ENCODE results near the gene ATP8B4.

The ATP8B4 gene

DNA sequence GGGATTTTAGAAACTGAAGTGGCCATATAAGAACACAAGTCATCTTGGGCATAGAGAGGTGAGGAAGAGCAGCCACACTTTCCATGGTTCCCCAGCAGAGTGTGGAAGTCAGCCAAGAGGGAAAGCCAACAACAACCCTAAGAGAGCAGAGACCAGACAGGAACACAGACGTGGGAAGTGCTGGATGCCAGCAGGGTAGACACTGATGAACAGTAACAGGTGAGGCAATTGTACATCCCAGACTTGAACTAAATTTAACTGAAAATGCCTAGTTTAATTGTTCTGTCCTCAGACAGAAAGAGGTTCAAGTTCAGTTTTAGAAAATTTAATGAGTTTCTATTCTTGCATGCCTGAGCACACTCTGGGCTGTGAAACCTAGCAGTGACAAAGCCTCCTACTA lies 212.1 kb downstream of the ATP8B4 start:
- DNase-seq (ENCODE audit: low read depth) = no peak
- no peak overlapping the region for H3K4me3 ChIP-seq (ENCODE audit: control insufficient read depth, low read depth, low read length)
- TF ChIP-seq, protein P1, sequence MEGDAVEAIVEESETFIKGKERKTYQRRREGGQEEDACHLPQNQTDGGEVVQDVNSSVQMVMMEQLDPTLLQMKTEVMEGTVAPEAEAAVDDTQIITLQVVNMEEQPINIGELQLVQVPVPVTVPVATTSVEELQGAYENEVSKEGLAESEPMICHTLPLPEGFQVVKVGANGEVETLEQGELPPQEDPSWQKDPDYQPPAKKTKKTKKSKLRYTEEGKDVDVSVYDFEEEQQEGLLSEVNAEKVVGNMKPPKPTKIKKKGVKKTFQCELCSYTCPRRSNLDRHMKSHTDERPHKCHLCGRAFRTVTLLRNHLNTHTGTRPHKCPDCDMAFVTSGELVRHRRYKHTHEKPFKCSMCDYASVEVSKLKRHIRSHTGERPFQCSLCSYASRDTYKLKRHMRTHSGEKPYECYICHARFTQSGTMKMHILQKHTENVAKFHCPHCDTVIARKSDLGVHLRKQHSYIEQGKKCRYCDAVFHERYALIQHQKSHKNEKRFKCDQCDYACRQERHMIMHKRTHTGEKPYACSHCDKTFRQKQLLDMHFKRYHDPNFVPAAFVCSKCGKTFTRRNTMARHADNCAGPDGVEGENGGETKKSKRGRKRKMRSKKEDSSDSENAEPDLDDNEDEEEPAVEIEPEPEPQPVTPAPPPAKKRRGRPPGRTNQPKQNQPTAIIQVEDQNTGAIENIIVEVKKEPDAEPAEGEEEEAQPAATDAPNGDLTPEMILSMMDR (conservative IDR thresholded peaks at IDR 0.05; ENCODE audit: control insufficient read depth, insufficient read depth, low read depth, low read length) = no peak

DNA sequence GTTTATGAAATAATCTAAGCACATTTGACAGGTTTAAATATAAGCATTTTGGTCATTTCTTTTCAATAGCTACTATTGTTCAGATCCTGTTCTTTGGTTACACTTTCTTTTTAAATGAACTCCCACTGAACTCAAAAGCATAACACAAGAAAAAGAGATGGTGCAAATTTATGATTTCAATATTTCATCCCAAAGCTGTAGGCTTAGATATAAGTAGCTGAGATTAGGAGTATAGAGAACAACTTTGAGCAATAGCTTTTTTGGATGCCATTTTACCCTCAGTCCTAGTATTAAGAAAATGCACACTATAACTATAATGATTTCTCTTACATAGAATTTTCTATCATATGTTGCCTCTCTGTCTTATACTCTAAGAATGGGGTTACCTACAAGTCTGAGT lies 213.8 kb downstream of the ATP8B4 start:
- TF ChIP-seq, protein P1 (conservative IDR thresholded peaks at IDR 0.05; ENCODE audit: control insufficient read depth, insufficient read depth, low read depth, low read length) = no peak
- no peak for DNase-seq (ENCODE audit: low read depth)
- H3K4me3 ChIP-seq (ENCODE audit: control insufficient read depth, low read depth, low read length) = no peak overlapping the region

DNA sequence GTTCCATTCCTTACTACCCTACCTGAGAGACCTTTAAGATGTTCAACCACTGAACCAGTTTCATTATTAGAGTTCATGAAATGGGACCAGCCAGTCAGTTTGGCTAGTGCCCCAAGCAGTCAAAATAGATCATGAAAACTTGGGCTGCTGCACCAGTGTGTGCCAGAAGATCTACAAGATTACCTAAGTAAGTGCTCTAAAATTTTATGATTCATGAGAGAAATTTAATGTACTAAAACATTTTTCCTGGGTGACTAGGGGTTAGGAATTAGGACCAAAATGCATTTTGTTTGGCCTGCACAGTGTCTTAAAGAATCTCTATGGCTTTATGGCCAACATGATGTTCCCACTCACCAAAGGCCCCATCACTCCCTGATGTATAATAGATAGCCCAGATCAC lies 214.7 kb downstream of the ATP8B4 start:
- TF ChIP-seq, protein P1 (conservative IDR thresholded peaks at IDR 0.05; ENCODE audit: control insufficient read depth, insufficient read depth, low read depth, low read length) = no peak
- no peak for DNase-seq (ENCODE audit: low read depth)
- H3K4me3 ChIP-seq (ENCODE audit: control insufficient read depth, low read depth, low read length) = no peak overlapping the region

DNA sequence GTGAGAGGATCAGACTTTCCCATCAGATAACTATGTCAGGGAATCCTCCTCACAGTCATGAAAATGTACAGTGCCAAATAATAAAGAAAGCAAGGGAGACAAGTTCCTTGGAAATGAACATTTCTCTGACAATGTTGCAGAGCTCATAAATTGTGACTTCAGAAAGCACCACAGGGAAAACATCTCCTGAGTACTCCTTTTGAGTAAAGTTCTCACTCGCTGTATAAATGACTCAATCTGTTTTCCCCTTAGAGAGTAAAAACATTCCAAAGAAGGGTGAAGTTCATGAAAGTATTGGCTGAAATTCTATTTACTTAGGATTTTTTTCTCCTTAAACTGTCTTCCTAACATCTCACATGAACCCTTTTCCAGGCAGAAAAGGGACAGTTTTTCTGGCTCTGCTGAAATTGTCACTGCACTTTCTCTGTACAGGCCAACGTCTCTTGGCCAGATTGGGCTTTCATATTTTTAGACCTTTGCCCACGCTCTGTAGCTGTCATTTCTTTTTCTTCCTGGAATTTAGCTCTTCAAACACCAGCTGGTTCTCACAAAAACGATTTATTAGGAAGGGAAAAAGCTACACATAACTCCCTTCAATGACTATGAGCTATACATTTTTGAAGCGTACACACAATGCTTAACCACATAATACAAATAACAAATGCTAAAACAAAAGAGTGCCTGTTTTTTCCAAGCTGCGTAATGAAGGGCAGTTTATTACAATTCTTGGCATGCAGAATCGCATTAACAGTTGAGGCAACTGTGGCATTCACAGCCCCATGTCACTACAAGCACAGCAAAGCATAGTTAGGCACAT lies 216.1 kb downstream of the ATP8B4 start:
- TF ChIP-seq, protein P1 (conservative IDR thresholded peaks at IDR 0.05; ENCODE audit: control insufficient read depth, insufficient read depth, low read depth, low read length) = no peak
- DNase-seq (ENCODE audit: low read depth) = peak; percentile 95
- H3K4me3 ChIP-seq (ENCODE audit: control insufficient read depth, low read depth, low read length) = no peak overlapping the region

DNA sequence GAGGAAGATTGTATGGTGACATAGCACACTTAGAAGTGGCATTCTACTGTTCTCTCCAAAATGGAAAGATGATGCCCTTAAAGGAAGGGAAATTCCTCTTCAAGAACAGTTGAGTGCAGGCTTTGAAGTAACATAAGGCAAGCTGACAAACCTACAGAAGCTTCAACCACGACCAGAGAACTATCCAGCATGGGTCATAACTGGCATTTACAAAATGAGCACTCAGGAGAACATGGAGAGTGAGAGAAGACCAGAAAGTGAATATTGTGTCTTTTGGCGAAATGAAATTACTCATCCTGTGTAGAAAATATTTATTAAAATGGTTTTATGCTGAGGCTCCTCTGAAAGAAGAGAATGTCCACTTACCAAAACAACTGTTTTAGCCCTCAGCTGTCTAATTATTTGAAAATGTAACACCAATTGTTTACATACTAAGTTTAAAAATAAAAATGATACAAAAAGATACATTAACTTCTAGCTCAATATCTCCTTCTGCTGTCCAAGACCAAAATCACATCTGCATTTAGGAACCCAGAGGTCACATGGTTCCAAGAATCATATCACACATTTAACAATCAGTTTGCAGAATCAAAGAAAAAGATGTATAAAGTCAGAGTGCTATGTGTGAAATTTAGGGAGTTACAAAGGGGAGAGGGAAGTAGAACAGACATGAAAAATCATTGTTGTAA lies 216.9 kb downstream of the ATP8B4 start:
- TF ChIP-seq, protein P1 (conservative IDR thresholded peaks at IDR 0.05; ENCODE audit: control insufficient read depth, insufficient read depth, low read depth, low read length) = peak; percentile 65
- no peak overlapping the region for H3K4me3 ChIP-seq (ENCODE audit: control insufficient read depth, low read depth, low read length)
- DNase-seq (ENCODE audit: low read depth) = peak; percentile 83

DNA sequence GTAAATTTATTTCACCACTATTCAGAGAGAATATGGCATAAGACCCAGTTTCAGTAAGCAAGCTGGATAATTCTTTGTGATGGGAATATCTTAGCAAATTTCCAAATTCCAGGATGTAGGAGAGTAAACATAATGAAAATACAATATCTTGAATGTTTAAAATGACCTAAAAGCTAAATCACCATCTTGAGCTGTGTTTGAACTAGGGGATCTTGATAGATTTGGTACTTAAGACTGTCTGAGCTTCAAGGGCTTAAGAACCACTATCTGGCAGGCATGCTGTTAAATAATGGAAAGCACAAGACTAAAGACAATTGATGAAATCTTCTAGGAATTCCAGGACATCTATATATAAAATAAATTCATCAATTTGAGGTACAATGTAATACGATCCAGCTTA lies 217.7 kb downstream of the ATP8B4 start:
- no peak overlapping the region for H3K4me3 ChIP-seq (ENCODE audit: control insufficient read depth, low read depth, low read length)
- DNase-seq (ENCODE audit: low read depth) = no peak
- TF ChIP-seq, protein P1 (conservative IDR thresholded peaks at IDR 0.05; ENCODE audit: control insufficient read depth, insufficient read depth, low read depth, low read length) = no peak

All from fibroblast of mammary gland (primary cell).